ENCODE measurements around the gene HCFC1.
"Not testable (repeated sequence)": the region's sequence is repeated elsewhere in the genome, so short reads cannot be mapped to it uniquely, and the experiment has no call there.

HCFC1 gene

DNA sequence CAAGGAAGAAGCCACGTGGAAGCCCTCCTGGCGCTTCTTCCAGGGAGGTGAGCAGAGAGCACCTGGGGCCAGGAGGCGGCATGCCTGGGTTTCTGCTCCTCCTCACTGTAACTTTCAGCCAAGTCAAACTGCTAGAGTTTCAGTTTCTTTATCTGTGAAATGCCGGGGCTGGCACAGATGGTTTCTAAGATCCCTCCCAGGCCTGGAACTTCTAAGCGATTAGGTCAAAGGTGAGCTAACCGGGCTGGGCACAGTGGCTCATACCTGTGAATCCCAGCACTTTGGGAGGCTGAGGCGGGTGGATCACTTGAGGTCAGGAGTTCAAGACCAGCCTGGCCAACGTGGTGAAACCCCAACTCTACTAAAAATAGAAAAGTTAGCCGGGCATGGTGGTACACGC, 8.8 kb upstream of the HCFC1 start:
- not testable (repeated sequence) for H3K27ac ChIP-seq; DNase-seq (ENCODE audit: low read depth, low spot score)

DNA sequence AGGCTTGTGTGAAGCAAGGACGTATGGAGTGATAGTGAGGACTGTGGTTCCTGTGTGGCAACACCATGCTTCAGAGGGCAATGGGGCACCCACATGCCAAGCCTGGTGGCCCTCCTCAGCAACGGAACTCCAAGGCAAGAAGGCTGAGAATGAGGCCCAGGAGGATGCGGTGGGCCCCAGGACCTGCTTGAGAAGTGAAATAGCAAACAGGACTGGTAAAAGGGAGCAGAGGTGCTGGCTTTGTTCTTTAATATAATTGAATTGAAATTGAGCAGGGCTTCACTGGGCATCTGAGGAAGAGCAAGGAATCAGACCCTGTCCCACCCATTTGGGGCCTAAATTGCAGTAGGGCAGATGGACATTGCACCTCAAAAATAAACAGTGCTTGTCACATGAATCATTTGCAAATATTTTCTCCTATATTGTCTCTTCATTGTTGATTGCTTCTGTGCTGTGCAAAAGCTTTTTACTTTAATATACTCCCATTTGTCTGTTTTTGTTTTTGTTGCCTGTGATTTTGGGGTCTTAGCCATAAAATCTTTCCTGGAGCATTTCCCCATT, 3.2 kb upstream of the HCFC1 start:
- H3K27ac ChIP-seq: no peak overlapping the region
- DNase-seq (ENCODE audit: low read depth, low spot score): no peak

DNA sequence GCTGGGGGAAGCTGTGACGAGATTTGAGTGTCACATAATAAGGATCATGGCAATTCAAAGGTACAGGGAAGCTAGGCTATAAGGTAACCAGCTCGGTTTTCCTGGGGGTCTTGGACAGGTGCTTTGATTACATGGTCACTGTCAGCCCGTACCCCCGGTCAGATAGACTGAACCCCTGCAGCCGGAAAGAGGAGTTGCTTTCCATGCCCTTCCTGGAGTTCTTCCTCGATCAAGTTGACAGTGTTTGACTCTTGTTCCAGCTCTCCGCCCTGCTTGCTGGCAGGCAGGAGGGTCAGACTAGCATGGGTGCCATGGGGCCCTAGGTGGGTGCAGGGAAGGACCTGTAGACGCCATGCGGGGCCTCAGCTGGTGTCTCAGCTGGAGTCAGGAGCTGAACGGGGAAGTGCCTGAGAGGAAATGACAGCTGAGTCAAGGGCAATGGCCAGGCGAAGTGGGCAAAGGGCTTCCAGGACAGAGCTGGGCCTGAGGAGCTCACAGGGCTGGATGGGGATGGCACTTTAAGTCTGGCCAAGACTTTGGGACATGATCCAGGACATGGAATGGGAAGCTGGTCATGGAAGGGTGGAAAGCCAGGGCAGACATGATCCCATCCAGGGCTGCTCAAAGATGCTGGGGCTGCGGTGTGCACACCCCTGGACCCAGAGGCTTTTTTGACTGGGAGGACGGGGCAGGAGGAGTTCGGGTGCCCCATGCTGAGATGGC, 2.5 kb upstream of the HCFC1 start:
- H3K27ac ChIP-seq: no peak overlapping the region
- no peak for DNase-seq (ENCODE audit: low read depth, low spot score)

DNA sequence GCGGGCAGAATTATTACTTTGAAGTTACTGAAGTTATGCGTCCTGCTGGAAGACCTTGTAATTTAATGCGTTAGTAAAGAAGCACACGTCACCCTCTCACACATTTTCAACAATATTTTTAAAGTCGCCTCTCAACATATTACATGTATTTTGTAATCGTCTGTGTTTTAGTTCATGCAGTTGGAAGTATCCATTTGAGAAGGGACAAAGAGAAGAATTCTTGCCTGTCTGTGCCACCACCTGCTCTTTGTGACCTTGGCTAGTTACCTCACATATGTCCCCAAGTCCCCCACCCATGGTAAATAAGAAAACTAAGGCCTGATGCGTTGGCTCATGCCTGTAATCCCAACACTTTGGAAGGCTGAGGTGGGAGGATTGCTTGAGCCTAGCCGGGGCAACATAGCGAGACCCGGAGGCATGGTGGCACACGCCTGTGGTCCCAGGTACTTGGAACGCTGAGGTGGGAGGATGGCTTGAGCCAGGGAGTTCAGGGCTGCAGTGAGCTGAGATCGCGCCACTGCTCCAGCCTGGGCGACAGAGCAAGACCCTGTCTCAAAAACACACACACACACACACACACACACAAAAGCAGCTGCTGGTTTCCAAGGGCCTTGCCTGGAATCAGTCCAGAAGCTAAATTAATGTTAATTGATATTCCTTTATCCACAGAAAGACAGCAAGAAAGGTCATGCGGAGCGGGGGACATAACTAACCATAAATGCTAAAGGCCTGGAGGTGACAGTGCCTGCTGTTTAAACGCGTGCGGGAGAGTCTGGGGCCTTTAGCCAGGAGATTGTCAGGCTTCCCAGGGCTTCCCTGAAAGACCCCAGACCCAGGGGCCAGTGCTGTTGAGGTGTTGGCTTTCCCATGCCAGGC, 1.7 kb upstream of the HCFC1 start:
- DNase-seq (ENCODE audit: low read depth, low spot score): no peak

DNA sequence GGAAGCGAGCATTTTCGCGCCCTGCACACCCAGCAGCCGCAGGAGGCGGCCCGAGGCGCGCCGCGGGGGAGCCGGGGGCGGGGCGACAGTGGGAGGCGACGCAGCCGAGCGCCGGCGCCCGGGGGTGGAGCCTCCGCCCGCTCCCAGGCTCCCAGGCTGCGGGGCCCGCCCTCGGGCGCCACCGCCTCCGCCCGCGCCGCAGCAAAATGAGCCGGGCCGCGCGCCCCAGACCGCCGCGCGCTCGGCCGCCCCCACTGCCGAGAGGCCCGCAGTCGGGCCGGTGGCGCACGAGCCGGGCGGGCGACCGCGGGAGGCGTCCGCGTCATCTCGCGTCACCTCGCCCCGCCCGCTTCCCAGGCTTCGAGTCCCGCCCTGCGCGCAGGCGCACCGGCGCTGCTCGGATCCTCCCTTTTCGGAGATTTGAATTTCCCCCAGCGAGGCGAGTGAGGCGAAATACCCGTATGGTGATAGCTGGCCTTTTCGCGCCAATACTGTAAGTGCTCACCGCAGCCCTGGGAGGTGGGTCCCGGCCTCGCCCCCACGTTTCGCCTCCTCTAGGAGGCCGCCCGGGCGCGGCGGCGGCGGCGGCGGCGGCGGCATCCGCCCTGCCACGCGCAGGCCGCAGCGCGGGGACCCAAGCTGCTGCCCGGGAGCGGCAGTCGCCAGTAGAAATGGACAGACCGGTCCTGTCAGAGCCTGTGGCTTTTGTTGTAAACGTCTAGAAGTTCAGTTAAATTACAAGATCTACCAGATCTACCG, 929 bp upstream of the HCFC1 start, which contains the start of gene TMEM187:
TSS of gene TMEM187 (plus strand) at position 387 of the 759 bp plus-strand sequence. CDS start 9,309 bp downstream, outside the sequence.
- no peak for DNase-seq (ENCODE audit: low read depth, low spot score)

More for the DNA sequence above, 1.7 kb upstream of the HCFC1 start:
- H3K27ac ChIP-seq: peak overlapping the region; percentile 96

DNA sequence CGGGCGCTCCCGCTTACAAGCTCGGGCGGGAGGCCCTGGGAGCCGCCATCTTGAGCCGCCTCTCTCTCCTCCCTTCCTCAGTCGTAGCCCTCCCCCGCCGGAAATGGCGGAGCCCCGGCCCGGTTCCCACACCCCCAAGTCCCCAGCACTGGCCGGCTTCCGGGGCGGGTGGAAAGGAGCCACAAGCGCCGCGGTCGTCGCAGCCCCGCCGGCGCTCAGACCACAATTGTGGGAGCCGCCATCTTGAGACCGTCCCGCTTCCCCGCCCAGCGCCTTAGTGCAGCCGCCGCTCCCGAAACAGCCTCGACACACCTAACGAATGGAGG, 531 bp downstream of the HCFC1 start:
- DNase-seq (ENCODE audit: low read depth, low spot score): no peak
- H3K27ac ChIP-seq: peak overlapping the region; percentile 96

More for the DNA sequence above, 929 bp upstream of the HCFC1 start, which contains the start of gene TMEM187:
- H3K27ac ChIP-seq: peak within 1 kb of the TSS; percentile 96

DNA sequence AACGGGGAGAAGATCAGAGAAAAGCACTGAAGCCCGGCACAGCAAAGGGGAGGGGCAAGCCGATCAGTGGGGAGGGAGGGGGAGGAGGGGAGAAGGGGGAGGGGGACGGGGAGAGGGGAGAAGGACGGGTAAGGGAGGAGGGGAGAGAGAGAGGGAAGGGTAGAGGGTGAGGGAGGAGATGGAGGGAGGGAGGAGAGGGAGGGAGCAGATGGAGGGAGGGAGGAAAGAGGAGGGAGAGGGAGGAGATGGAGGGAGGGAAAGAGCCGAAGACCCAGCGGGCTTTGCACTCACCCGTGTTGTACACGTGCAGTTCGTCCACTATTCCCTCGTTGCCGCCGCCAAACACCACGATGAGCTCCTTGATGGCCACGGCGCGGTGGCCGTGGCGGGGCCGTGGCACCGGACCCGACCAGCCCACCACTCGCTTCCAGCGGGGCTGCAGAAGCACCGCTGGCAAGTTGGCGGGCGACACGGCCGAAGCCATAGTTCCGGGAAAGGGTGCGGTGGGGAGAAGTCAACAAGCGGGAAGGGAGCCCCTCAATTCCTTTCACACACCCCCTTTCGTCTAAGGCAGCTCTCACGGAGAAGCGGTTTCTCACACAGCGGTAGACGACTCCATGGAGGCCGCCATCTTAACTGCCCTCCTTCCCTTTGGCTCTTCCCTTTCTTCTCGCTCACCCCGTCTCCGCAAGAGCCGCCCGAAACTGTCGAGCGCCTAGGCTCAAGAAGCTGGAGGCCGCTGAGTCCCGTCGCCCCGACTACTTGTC, 1.1 kb downstream of the HCFC1 start:
- H3K27ac ChIP-seq: peak overlapping the region; percentile 96
- no peak for DNase-seq (ENCODE audit: low read depth, low spot score)

DNA sequence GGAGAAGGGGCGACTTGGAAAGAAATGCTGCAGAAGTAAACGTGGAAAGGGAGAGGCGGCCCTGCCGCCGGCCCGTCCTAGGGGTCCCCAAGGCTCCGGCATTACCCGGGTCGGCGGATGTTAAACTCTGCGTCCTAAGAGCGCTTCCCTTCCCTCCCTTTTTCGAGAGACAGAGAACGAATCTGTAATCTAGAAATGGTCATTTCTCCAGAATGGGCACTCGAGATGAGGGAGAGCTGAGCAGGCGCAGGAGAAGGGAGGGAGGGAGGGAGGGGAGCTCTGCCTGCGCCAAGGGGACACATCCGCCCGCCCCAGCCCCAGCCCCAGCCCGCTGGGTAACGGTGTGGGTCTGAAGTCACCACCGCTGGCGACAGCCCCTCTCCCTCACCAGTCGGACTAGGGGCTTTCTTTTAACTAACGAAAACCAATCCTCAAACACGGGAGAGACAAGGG, 1.7 kb downstream of the HCFC1 start:
- no peak for DNase-seq (ENCODE audit: low read depth, low spot score)
- peak overlapping the region; percentile 96 for H3K27ac ChIP-seq

DNA sequence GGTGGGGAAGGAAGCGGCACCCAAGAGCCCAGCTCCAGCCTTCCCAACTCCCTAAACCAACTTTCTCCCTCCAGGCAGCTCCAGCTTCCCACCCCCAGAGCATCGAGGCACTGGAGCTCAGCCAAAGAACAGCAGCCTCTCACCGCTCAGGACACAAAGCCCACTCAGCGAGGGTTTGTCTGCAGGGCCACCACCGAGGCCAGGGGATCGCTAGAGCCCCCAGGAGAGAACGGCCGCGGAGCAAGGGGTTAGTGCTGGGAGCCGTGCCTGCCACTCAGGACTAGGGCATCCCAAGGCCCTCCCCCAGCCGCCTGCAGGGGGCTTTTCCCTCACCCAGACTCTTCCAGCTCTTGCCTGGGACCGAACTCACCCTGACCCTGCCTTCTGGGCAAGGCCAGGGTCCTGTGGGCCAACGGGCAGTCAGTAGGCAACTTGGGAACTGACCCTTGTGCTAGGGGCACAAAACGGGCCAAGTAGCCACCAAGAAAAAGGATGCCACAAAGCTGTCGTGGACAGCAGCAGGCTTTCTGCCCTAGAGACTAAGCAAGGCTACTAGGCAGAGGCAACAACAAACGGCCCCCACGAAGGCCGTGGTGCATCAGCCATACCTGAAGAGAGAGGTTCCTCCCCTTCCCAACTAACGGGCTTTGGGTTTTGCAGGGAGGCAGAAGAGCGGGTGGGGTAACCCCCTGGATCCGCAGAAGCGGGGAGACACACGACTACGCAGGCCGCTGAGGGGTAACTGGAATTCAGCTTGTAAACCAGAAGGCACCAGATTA, 2.3 kb downstream of the HCFC1 start:
- peak overlapping the region; percentile 96 for H3K27ac ChIP-seq
- DNase-seq (ENCODE audit: low read depth, low spot score): no peak

DNA sequence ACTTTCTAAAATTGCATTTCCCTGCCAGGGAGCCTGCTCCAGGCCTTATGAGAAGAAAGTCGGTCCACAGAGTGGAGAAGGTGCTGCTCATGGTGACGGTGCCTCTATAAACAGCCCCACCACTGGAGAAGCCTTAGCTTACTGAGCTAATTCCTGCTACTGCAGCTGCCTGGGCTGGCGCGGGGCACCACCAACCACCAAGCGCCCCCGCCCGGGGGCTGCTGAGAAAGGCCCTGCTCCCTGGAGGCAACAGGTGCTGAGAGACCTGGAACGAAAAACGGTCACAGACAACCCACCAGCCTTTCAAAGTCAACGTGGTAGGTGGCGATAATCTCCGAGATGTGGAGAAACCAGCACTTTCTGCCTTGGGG, 2.9 kb downstream of the HCFC1 start:
- H3K27ac ChIP-seq: no peak overlapping the region
- DNase-seq (ENCODE audit: low read depth, low spot score): no peak

DNA sequence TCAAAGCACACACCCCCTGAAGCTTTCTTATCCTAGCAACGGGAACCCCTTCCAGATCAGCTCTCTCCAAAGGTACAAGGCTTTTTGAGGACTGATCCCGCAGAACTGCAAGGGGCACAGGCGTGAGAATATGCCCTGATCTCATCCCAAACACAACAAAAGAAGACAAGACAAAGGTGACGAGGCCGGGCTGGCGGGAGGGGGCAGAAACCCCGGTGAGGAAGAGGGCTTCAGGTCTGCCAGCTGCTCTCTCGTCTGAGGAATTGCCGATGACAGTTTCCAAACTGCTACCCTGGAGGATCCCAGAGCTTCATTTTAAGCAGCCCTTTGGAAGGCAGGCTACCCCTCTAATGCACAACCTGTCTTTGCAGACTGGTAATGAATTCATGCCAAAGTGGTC, 3.4 kb downstream of the HCFC1 start:
- no peak overlapping the region for H3K27ac ChIP-seq
- DNase-seq (ENCODE audit: low read depth, low spot score): no peak

DNA sequence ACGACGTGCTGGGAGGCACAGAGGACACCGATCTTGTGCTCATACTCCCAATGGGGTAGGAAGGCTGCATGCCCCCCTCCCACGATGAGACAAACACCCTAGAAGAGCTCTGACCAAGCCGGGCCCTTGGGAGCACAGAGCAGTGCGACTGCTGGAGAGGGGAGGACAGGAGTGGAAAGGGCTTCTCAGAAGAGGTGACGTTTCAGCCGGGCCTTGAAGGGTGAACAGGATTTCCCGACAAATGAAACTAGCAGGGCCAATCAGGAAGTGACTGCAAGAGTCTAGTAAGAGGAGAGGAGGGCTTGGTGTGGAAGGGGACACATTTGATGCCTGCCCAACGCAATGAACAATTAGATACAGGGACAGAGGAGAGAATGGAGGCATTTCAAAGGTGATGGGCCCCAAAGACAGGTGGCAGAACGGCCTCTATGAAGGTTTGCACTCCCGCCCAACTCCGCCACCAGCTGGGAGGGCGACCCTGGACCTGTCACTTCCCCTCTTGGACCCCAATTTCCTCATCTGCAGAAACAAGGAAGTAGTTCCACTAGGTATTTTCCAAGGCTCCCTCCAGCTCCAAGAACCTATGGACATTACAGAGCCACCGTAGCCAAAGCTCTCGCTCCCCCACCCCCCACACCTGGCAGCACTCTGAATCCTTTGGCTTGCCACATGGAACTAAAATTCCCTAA, 3.9 kb downstream of the HCFC1 start:
- H3K27ac ChIP-seq: no peak overlapping the region
- no peak for DNase-seq (ENCODE audit: low read depth, low spot score)

DNA sequence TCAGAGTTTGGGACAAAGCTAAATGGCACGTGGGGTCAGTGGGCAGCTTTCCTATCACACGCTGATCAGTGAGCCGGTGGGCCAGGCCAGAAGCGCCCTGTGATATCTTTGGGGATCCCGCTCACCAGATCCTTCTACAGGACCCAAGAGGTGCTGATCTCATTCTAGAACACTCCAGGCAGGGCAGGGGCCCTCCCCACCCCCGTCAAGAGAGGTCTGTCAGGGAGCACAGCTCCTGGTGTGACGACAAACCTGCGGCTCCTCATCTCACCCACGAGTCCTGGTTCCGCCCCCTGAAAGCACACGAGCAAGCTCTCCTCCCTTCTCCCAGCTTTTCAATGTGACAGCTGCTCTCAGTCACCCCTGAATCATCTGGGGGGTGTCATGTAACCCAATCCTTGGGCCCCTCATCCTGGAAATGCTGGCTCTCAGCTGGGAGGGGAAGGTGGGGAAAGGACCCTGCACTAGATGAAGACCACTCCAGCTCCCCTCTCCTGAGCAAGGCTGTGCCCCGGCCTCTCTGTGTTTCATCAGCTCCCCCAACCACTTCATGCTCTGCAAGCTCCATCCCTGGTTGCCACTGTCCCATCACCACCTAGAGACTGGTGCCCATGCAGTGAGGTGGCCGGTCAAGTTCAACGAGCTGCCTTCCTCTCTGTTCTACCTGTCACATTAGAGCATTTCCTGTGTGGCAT, 4.6 kb downstream of the HCFC1 start:
- no peak overlapping the region for H3K27ac ChIP-seq
- DNase-seq (ENCODE audit: low read depth, low spot score): no peak

DNA sequence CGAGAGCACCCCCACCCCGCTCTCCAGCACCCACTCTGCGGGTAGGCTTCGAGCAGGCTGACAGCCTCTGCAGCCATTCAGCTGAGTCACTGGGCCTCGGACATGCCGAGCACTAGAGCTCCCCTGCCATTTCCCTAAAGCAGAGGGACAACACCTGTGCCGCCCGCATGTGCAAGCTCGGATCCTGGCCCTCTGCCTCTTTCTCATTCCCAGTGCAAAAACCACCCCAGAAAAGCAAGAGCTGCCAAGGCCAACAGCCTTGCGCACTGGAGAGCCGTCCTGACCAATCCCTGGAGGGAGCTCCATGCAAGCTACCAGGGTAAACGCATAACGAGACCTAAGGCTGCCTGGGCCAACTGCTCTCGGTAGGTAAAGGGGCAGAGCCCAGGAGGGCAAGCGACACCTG, 5.3 kb downstream of the HCFC1 start:
- no peak for DNase-seq (ENCODE audit: low read depth, low spot score)
- H3K27ac ChIP-seq: no peak overlapping the region

DNA sequence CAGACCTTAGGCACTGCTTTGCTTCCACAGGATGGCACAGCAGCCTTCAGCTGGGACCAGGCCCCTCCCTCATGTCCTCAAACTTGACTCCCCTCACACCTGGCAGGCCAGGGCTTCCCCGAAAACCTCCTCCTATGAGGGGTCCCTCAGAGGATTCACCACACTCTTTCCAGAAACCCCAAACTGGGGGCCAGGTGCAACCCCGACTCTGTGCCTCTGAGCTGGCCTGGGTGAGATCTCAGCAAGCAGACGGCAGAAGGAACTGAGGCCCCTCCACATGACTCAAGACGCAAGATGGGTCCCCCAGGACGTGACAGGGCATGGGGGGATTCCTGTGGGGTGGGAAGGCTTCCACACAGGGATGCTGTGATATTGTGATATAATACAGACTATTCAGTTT, 6.2 kb downstream of the HCFC1 start:
- no peak overlapping the region for H3K27ac ChIP-seq
- no peak for DNase-seq (ENCODE audit: low read depth, low spot score)

DNA sequence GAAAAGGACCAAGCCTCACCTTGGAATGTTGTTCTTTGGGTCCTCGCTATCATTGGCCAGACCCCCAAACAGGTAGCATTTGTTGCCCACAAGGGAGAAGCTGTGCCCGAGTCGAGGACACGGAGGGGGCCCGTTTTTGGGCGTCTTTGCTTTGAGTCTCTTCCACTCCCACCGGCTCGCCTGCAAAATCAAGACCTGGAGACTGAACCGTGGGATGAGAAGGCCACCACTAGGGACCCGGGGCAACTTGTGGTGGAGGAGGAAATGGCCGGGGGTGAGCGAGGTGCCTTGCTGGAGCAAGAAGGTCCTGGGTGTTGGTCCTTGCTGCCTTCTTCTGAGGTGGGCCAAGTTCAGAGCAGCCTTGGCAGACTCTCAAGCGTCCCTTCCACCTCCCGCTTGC, 7.5 kb downstream of the HCFC1 start:
- DNase-seq (ENCODE audit: low read depth, low spot score): no peak
- no peak overlapping the region for H3K27ac ChIP-seq

DNA sequence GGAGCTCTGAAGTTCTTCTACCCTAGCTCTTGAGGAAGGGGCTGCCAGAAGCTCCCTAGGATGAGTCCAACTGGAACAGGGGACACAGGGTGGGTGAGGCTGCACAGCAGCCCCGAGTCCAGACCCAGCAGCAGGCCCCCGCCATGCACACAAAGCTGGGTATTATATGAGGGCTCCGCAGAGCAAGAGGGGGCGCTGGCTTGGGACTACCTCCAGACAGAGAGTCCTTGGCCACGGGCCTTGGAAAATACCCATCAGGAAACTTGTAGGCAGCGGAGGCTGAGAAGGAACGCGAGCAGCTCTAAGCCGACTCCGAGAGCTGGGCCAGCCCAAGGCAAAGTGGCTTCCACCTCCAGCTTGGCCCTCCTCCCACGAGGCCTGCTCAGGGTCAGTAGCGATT, 8.1 kb downstream of the HCFC1 start:
- no peak for DNase-seq (ENCODE audit: low read depth, low spot score)
- H3K27ac ChIP-seq: no peak overlapping the region

DNA sequence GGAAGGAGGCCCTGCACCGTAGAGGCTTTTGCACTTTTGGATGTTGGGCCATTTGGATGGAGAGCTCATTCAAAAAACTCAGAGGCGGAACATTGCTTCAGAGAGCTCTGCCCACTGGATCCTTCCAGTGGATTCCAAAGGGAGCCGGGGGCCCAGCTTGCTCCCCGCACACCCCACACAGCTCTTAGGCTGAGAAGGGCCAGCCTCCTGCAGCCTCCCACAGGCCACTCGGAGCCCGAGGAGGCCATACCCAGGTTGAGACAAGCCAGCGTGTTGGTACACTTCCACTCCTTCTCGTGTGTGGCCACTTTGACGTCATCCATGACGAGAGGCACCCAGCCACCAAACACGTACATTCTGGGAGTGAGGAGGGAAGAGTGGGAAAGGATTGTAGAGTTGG, 10.3 kb downstream of the HCFC1 start:
- no peak overlapping the region for H3K27ac ChIP-seq
- DNase-seq (ENCODE audit: low read depth, low spot score): no peak
